DND-41 (cell line): ENCODE measurements around the gene PTPRN2.

Experiments used
- ATAC-seq: fragments of 200-7000 bp; cut with Tn5 transposase; 3 replicates; pipeline ENCODE4 v1.9.1; 2021; ENCODE audit warnings: low read depth; ENCODE audit not compliant: insufficient read depth
- DNase-seq: peaks from one replicate; pipeline ENCODE4 v3.0.0-alpha.2; 2020
- H2AFZ ChIP-seq: 2 replicates; pipeline ENCODE4 v1.6.0; 2012; ENCODE audit warnings: low read depth, low read length
- H3K27ac ChIP-seq: 2 replicates; pipeline ENCODE4 v1.5.1; 2012; ENCODE audit warnings: low read length, inconsistent platforms
- H3K27me3 ChIP-seq: fragments of 200-600 bp; sonication (generic); 2 replicates; pipeline ENCODE4 v1.6.0; 2012; ENCODE audit warnings: low read length, mild to moderate bottlenecking, inconsistent platforms; ENCODE audit not compliant: insufficient read depth, poor library complexity
- H3K36me3 ChIP-seq: 2 replicates; pipeline ENCODE4 v1.5.1; 2012; ENCODE audit warnings: low read length, inconsistent platforms; ENCODE audit not compliant: insufficient read depth
- H3K4me1 ChIP-seq: 2 replicates; pipeline ENCODE4 v1.5.1; 2012; ENCODE audit warnings: mild to moderate bottlenecking, low read length; ENCODE audit not compliant: insufficient read depth
- H3K4me2 ChIP-seq: 2 replicates; pipeline ENCODE4 v1.6.0; 2012; ENCODE audit warnings: mild to moderate bottlenecking, moderate library complexity, low read length, inconsistent platforms; ENCODE audit not compliant: insufficient read depth
- H3K4me3 ChIP-seq, 2 experiments: fragments of 200-600 bp in 1 of 2; shearing (Covaris generic) in 1 of 2; 2 replicates each; pipeline ENCODE4 v1.5.1; 2012 to 2016; ENCODE audit warnings: inconsistent platforms in 2 of 2, low read length in 2 of 2, mild to moderate bottlenecking in 2 of 2, low read depth in 1 of 2, moderate library complexity in 1 of 2
- H3K79me2 ChIP-seq: 2 replicates; pipeline ENCODE4 v1.6.0; 2012; ENCODE audit warnings: low read length, inconsistent platforms; ENCODE audit not compliant: insufficient read depth
- H3K9ac ChIP-seq: 2 replicates; pipeline ENCODE4 v1.6.0; 2012; ENCODE audit warnings: low read depth, mild to moderate bottlenecking, inconsistent platforms, low read length, moderate library complexity
- H3K9me3 ChIP-seq: 2 replicates; pipeline ENCODE4 v1.5.1; 2012; ENCODE audit warnings: low read length, moderate library complexity, mild to moderate bottlenecking, inconsistent platforms; ENCODE audit not compliant: insufficient read depth, severe bottlenecking
- H4K20me1 ChIP-seq: 2 replicates; pipeline ENCODE4 v1.6.0; 2012; ENCODE audit warnings: low read length; ENCODE audit not compliant: insufficient read depth
- CTCF ChIP-seq: IDR thresholded peaks from 2 replicates; pipeline ENCODE4 v1.5.1; 2012; ENCODE audit warnings: borderline replicate concordance, low read length, moderate library complexity, mild to moderate bottlenecking; ENCODE audit not compliant: poor library complexity, severe bottlenecking; ENCODE audit errors: extremely low read depth
- EZH2 ChIP-seq: IDR thresholded peaks from 3 replicates; pipeline ENCODE4 v1.6.1; 2012; ENCODE audit warnings: borderline replicate concordance, low read depth, mild to moderate bottlenecking, moderate library complexity, low read length, inconsistent platforms; ENCODE audit not compliant: severe bottlenecking

Gene PTPRN2

GRCh38 chr7:157784979-157785441 lies 802.6 kb downstream of the PTPRN2 start:
- Histone ChIP-seq H2AFZ (no peak overlapping the region), H3K27ac (no peak overlapping the region), H3K4me3 (no peak overlapping the region), H3K4me1 (no peaks in the 10 kb centered on the region), H3K4me2 (no peak overlapping the region), H4K20me1 (no peaks in the 10 kb centered on the region; the same call in 1 of the 2 replicates), H3K36me3 (no peaks in the 10 kb centered on the region), H3K79me2 (no peaks in the 10 kb centered on the region), H3K9ac (no peak overlapping the region), H3K9me3 (no peaks in the 10 kb centered on the region), H3K27me3 (no peaks in the 10 kb centered on the region)
- no peak for TF ChIP-seq EZH2
- TF ChIP-seq CTCF: no peak
- DNase-seq: no peak
- ATAC-seq: no peak

- Histone ChIP-seq H2AFZ (no peak overlapping the region), H3K27me3 (no peaks in the 10 kb centered on the region), H3K36me3 (no peaks in the 10 kb centered on the region), H3K9ac (no peak overlapping the region), H4K20me1 (no peaks in the 10 kb centered on the region), H3K79me2 (no peaks in the 10 kb centered on the region), H3K9me3 (no peaks in the 10 kb centered on the region), H3K4me1 (no peaks in the 10 kb centered on the region), H3K27ac (no peak overlapping the region), H3K4me3 (no peak overlapping the region), H3K4me2 (no peak overlapping the region)
- DNase-seq (no peak), ATAC-seq (no peak)
- TF ChIP-seq EZH2: no peak
- no peak for TF ChIP-seq CTCF
Measured at GRCh38 chr7:157784041-157784835, 803.4 kb downstream of the PTPRN2 start.

GRCh38 chr7:157782041-157782440 lies 805.6 kb downstream of the PTPRN2 start:
- H3K9me3 ChIP-seq: no peaks in the 10 kb centered on the region
- no peak for TF ChIP-seq EZH2
- no peak for TF ChIP-seq CTCF
- H4K20me1 ChIP-seq: no peaks in the 10 kb centered on the region
- no peaks in the 10 kb centered on the region for H3K36me3 ChIP-seq
- ATAC-seq: 0 out of 3 replicates have a peak, but pooled peaks have one; percentile 7
- H3K9ac ChIP-seq: no peak overlapping the region
- H3K27me3 ChIP-seq: no peaks in the 10 kb centered on the region
- DNase-seq: no peak
- no peak overlapping the region for H3K27ac ChIP-seq
- no peaks in the 10 kb centered on the region for H3K4me1 ChIP-seq
- no peak overlapping the region for H2AFZ ChIP-seq
- no peaks in the 10 kb centered on the region for H3K79me2 ChIP-seq
- no peak overlapping the region for H3K4me2 ChIP-seq
- no peak overlapping the region for H3K4me3 ChIP-seq
